Gastroesophageal sphincter (tissue), 4 donors: Measurements from ENCODE around the gene NR2E1. TPM values are rescaled to one million over a fixed set of nuclear protein-coding genes. Genes with fewer than 3 reads are reported as not detected.

Experiments
- ATAC-seq: fragments of 150-250 bp; one replicate; pipeline ENCODE4 v1.9.1; 2016; ENCODE audit warnings: mild to moderate bottlenecking, moderate library complexity
- H3K27ac ChIP-seq, 4 donors: fragments of 200-600 bp; sonication (generic) in 3 of 4; 1 replicate in 3 of 4; 2 replicates in 1 of 4; pipeline ENCODE4 v1.5.1; 2016 to 2019
- H3K27me3 ChIP-seq: fragments of 200-600 bp; sonication (generic); one replicate; pipeline ENCODE4 v1.5.1; 2019
- H3K36me3 ChIP-seq, 2 donors: fragments of 200-600 bp; sonication (generic); one replicate each; pipeline ENCODE4 v1.5.1; 2019; ENCODE audit warnings: control low read depth in 1 of 2
- H3K4me1 ChIP-seq, 3 donors: fragments of 200-600 bp; sonication (generic); 1 replicate in 2 of 3; 2 replicates in 1 of 3; pipeline ENCODE4 v1.5.1; 2016 to 2019; ENCODE audit warnings: control low read depth in 2 of 3
- H3K4me3 ChIP-seq, 2 donors: fragments of 200-600 bp; sonication (generic); one replicate each; pipeline ENCODE4 v1.5.1; 2019; ENCODE audit warnings: mild to moderate bottlenecking in 1 of 2, moderate library complexity in 1 of 2
- H3K9me3 ChIP-seq, 3 donors: fragments of 200-600 bp; sonication (generic); one replicate each; pipeline ENCODE4 v1.5.1; 2017 to 2019; ENCODE audit warnings: control low read depth in 2 of 3
- CTCF ChIP-seq, 4 experiments: fragments of 200-600 bp in 2 of 4; fragments of 450-650 bp in 2 of 4; sonication (generic) in 1 of 4; IDR thresholded peaks; one replicate each; pipeline ENCODE4 v1.5.1; 2017 to 2019; ENCODE audit warnings: antibody characterized with exemption in 4 of 4, mild to moderate bottlenecking in 2 of 4, moderate library complexity in 2 of 4
- EP300 ChIP-seq: sonication (generic); formaldehyde crosslinking; IDR thresholded peaks from one replicate; pipeline ENCODE4 v1.6.1; 2017; ENCODE audit warnings: antibody characterized with exemption, mild to moderate bottlenecking
- POLR2A ChIP-seq, 2 donors: fragments of 450-650 bp; IDR thresholded peaks; one replicate each; pipeline ENCODE4 v1.6.1; 2017; ENCODE audit warnings: antibody characterized with exemption in 2 of 2, mild to moderate bottlenecking in 2 of 2, moderate library complexity in 1 of 2
- POLR2AphosphoS5 ChIP-seq: sonication (generic); formaldehyde crosslinking; IDR thresholded peaks from one replicate; pipeline ENCODE4 v1.6.1; 2017; ENCODE audit warnings: antibody characterized with exemption
- WGBS, 2 donors: methylation state at CpG; one replicate each; pipeline ENCODE4 v1.1.5; 2018; ENCODE audit warnings: low coverage in 1 of 2; 5-methylcytosine and 5-hydroxymethylcytosine counted together
- total RNA-seq, 4 donors: library from RNA; depleted of rRNA; stranded (reverse); fragments of >200 nt; gene quantifications; one replicate each; pipeline ENCODE4 v1.1.0, GENCODE V29; 2016

The NR2E1 gene
- total RNA-seq, 4 donors from 2014 or later: not detected

DNA sequence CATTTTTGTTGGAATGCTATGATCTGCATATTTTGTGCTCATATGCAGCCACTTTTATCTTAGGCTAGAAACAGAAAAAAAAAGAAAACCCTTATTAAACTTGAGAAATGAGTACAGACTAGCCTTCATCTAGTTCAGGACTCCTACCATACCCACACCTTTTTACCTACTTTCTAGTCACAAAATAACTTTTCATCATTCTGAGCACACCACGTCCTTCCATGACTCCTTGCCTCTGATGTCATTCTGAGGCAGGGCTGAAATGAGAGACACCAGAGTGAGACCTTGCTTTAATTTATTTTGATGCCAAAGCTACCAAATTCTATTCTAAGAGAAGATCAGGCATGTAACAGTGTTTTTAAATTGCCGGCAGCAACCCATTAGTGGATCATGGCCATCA is 56.2 kb downstream of the NR2E1 start:
- no peak overlapping the region for H3K4me3 ChIP-seq
- no peak overlapping the region for H3K27ac ChIP-seq
- TF ChIP-seq POLR2AphosphoS5 (no peak), EP300 (no peak), CTCF (IDR thresholded peaks at IDR 0.05) (no peak), POLR2A (IDR thresholded peaks at IDR 0.05) (no peak)
- 89 to 100% methylated on average over 1 to 2 of the region's 2 CpGs for WGBS, 2 donors
- no peaks in the 10 kb centered on the region for H3K4me1 ChIP-seq
- no peaks in the 10 kb centered on the region for H3K9me3 ChIP-seq
- H3K27me3 ChIP-seq: no peaks in the 10 kb centered on the region
- peaks cover 0 to 61% of the 10 kb centered on the region in 2 donors for H3K36me3 ChIP-seq
- ATAC-seq: no peak

DNA sequence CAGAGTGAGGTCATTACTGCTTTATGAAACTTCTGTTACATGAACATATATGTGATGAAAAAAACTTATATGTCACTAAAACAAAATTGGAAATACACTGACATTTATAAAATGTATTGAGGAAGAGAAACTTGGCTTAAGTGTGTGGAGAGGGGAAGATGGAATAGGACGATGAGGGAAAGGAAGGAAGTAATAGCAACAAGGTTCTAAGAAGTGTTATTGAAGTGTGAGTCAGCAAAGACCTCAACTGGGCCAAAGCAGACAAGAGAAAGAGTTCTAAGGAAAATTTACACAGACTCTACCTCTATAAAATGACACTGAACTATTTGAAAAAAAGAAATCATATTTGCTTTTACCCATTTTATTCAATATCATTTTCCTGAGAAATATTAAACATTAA is 56.7 kb downstream of the NR2E1 start:
- no peaks in the 10 kb centered on the region for H3K4me1 ChIP-seq
- WGBS, 2 donors: 27 to 54% methylated on average over 1 of the region's 1 CpG
- H3K27me3 ChIP-seq: no peaks in the 10 kb centered on the region
- no peak overlapping the region for H3K27ac ChIP-seq
- TF ChIP-seq CTCF (IDR thresholded peaks at IDR 0.05): no peak
- no peak for TF ChIP-seq EP300
- TF ChIP-seq POLR2A (IDR thresholded peaks at IDR 0.05): no peak
- no peak for TF ChIP-seq POLR2AphosphoS5
- H3K4me3 ChIP-seq: no peak overlapping the region
- H3K9me3 ChIP-seq: no peaks in the 10 kb centered on the region
- no peak for ATAC-seq
- H3K36me3 ChIP-seq: peaks cover 0 to 57% of the 10 kb centered on the region in 2 donors

- no peak overlapping the region for H3K4me3 ChIP-seq
- H3K27ac ChIP-seq: no peak overlapping the region
- H3K9me3 ChIP-seq: no peaks in the 10 kb centered on the region
- ATAC-seq: no peak
- H3K4me1 ChIP-seq: peaks cover 0 to 2% (median 0%) of the 10 kb centered on the region in 3 donors
- 96 to 100% methylated on average over 1 to 3 of the region's 3 CpGs for WGBS, 2 donors
- H3K27me3 ChIP-seq: no peaks in the 10 kb centered on the region
- H3K36me3 ChIP-seq: peaks cover 0 to 21% of the 10 kb centered on the region in 2 donors
- TF ChIP-seq POLR2A (IDR thresholded peaks at IDR 0.05) (no peak), CTCF (IDR thresholded peaks at IDR 0.05) (no peak), POLR2AphosphoS5 (no peak), EP300 (no peak)
Measured at GRCh38 chr6:108227290-108227689, 61.5 kb downstream of the NR2E1 start.

GRCh38 chr6:108228416-108228815 is 62.6 kb downstream of the NR2E1 start:
- ATAC-seq: no peak
- H3K4me1 ChIP-seq: peaks cover 0 to 6% (median 0%) of the 10 kb centered on the region in 3 donors
- H3K9me3 ChIP-seq: no peaks in the 10 kb centered on the region
- peaks cover 0 to 17% of the 10 kb centered on the region in 2 donors for H3K36me3 ChIP-seq
- no peak for TF ChIP-seq CTCF (IDR thresholded peaks at IDR 0.05)
- TF ChIP-seq POLR2AphosphoS5: no peak
- no peak for TF ChIP-seq EP300
- TF ChIP-seq POLR2A (IDR thresholded peaks at IDR 0.05): no peak
- WGBS, 2 donors: 70 to 73% methylated on average over 2 of the region's 8 CpGs
- no peaks in the 10 kb centered on the region for H3K27me3 ChIP-seq
- H3K4me3 ChIP-seq: no peak overlapping the region
- H3K27ac ChIP-seq: no peak overlapping the region

- 82 to 96% methylated on average over 3 to 4 of the region's 4 CpGs for WGBS, 2 donors
- H3K4me1 ChIP-seq: peaks cover 0 to 6% (median 0%) of the 10 kb centered on the region in 3 donors
- peaks cover 0 to 18% of the 10 kb centered on the region in 2 donors for H3K36me3 ChIP-seq
- no peak overlapping the region for H3K4me3 ChIP-seq
- TF ChIP-seq POLR2A (IDR thresholded peaks at IDR 0.05): no peak
- no peak for TF ChIP-seq CTCF (IDR thresholded peaks at IDR 0.05)
- TF ChIP-seq EP300: no peak
- no peak for TF ChIP-seq POLR2AphosphoS5
- H3K27ac ChIP-seq: no peak overlapping the region
- ATAC-seq: no peak
- H3K9me3 ChIP-seq: no peaks in the 10 kb centered on the region
- no peaks in the 10 kb centered on the region for H3K27me3 ChIP-seq
Measured at GRCh38 chr6:108235127-108235526, 69.3 kb downstream of the NR2E1 start.
